Gastrocnemius medialis (tissue), 4 donors: ENCODE measurements around the gene RNASEH1. TPM values are rescaled to one million over a fixed set of nuclear protein-coding genes. Genes with fewer than 3 reads are reported as not detected.

Experiments used
- ATAC-seq, 2 donors: fragments of 150-250 bp; one replicate each; pipeline ENCODE4 v1.9.1; 2016
- DNase-seq, 2 donors: peaks; one replicate each; pipeline ENCODE4 v3.0.0-alpha.2; 2019
- H3K27ac ChIP-seq, 4 donors: fragments of 200-600 bp; sonication (generic); 1 replicate in 1 of 4; 2 replicates in 3 of 4; pipeline ENCODE4 v1.5.1; 2016 to 2018; ENCODE audit warnings: mild to moderate bottlenecking in 2 of 4, moderate library complexity in 1 of 4
- H3K27me3 ChIP-seq, 3 donors: fragments of 200-600 bp; sonication (generic) in 2 of 3; 1 replicate in 1 of 3; 2 replicates in 2 of 3; pipeline versions ENCODE4 v1.5.1 to v1.6.0; 2016 to 2019; ENCODE audit warnings: mild to moderate bottlenecking in 1 of 3, moderate library complexity in 1 of 3
- H3K36me3 ChIP-seq, 2 donors: fragments of 200-600 bp; sonication (generic) in 1 of 2; one replicate each; pipeline ENCODE4 v1.5.1; 2017 to 2018
- H3K4me1 ChIP-seq, 2 donors: fragments of 200-600 bp; sonication (generic) in 1 of 2; one replicate each; pipeline ENCODE4 v1.5.1; 2016 to 2017; ENCODE audit warnings: mild to moderate bottlenecking in 2 of 2
- H3K4me3 ChIP-seq, 4 donors: fragments of 200-600 bp; sonication (generic) in 3 of 4; 1 replicate in 1 of 4; 2 replicates in 3 of 4; pipeline ENCODE4 v1.5.1; 2016 to 2019; ENCODE audit warnings: mild to moderate bottlenecking in 2 of 4
- H3K9me3 ChIP-seq, 3 donors: fragments of 200-600 bp; sonication (generic) in 2 of 3; 1 replicate in 1 of 3; 2 replicates in 2 of 3; pipeline ENCODE4 v1.5.1; 2016 to 2019
- CTCF ChIP-seq, 5 experiments: fragments of 450-650 bp in 3 of 5; fragments of 200-600 bp in 2 of 5; sonication (generic) in 2 of 5; IDR thresholded peaks in 4 of 5; conservative IDR thresholded peaks in 1 of 5; 1 replicate in 4 of 5; 2 replicates in 1 of 5; pipeline ENCODE4 v1.5.1; 2016 to 2019; ENCODE audit warnings: antibody characterized with exemption in 5 of 5, mild to moderate bottlenecking in 3 of 5, moderate library complexity in 3 of 5
- POLR2A ChIP-seq, 2 donors: fragments of 450-650 bp; IDR thresholded peaks; one replicate each; pipeline ENCODE4 v1.6.1; 2017; ENCODE audit warnings: antibody characterized with exemption in 2 of 2, mild to moderate bottlenecking in 2 of 2, moderate library complexity in 2 of 2
- in situ Hi-C, 4 donors: fragments of 200-750 bp; cut with MboI; loops; one replicate each; pipeline versions ENCODE4 v1.15.0 to v1.8.0; 2017; ENCODE audit warnings: low sequenced_read_pairs in 4 of 4
- intact Hi-C: fragments of 100-400 bp; cut with DNase I; formaldehyde crosslinking; loops from one replicate; pipeline ENCODE4 v1.15.1; 2023; ENCODE audit warnings: low total_unique reads
- total RNA-seq, 4 donors: library from RNA; depleted of rRNA; stranded (reverse); fragments of >200 nt; gene quantifications; one replicate each; pipeline versions ENCODE4 v1.1.0 to v1.2.3, GENCODE V29; 2016

Gene RNASEH1
- total RNA-seq, 4 donors from 2014 or later, result 20.6 to 27.4 (median 23.6) TPM

- no peak for ATAC-seq
- Histone ChIP-seq H3K9me3 (no peaks in the 10 kb centered on the region), H3K27ac (no peak overlapping the region), H3K27me3 (peaks cover 0 to 2% (median 0%) of the 10 kb centered on the region in 3 donors), H3K36me3 (no peaks in the 10 kb centered on the region), H3K4me1 (no peaks in the 10 kb centered on the region), H3K4me3 (no peak overlapping the region)
- intact Hi-C loops, result no loop called here
- in situ Hi-C loops, result no loop called here
- no peak for DNase-seq
- TF ChIP-seq CTCF (IDR thresholded peaks at IDR 0.05 in 4 of 5, conservative IDR thresholded peaks at IDR 0.05 in 1 of 5), result no peak
Observed at GRCh38 chr2:3600256-3600855, 42.2 kb upstream of the RNASEH1 start.

GRCh38 chr2:3598912-3599854 lies 41.0 kb upstream of the RNASEH1 start:
- in situ Hi-C loops (no loop called here), intact Hi-C loops (loop anchor here (10.0 kb wide), 1 partner anchor 56 kb away; the partner anchor contains the start of gene ALLC)
- no peaks in the 10 kb centered on the region for H3K36me3 ChIP-seq
- H3K4me3 ChIP-seq, result no peak overlapping the region
- H3K9me3 ChIP-seq, result no peaks in the 10 kb centered on the region
- peaks cover 0 to 2% (median 0%) of the 10 kb centered on the region in 3 donors for H3K27me3 ChIP-seq
- ATAC-seq (no peak), DNase-seq (no peak)
- TF ChIP-seq POLR2A (IDR thresholded peaks at IDR 0.05) (no peak), CTCF (IDR thresholded peaks at IDR 0.05 in 4 of 5, conservative IDR thresholded peaks at IDR 0.05 in 1 of 5) (no peak)
- H3K4me1 ChIP-seq, result no peaks in the 10 kb centered on the region
- H3K27ac ChIP-seq, result no peak overlapping the region

GRCh38 chr2:3598197-3598910 lies 40.2 kb upstream of the RNASEH1 start:
- intact Hi-C loops, result loop anchor here (10.0 kb wide), 1 partner anchor 56 kb away; the partner anchor contains the start of gene ALLC
- no peak overlapping the region for H3K4me3 ChIP-seq
- ATAC-seq, result no peak
- TF ChIP-seq POLR2A (IDR thresholded peaks at IDR 0.05), result no peak
- no peak for TF ChIP-seq CTCF (IDR thresholded peaks at IDR 0.05 in 4 of 5, conservative IDR thresholded peaks at IDR 0.05 in 1 of 5)
- H3K27ac ChIP-seq, result no peak overlapping the region
- peaks cover 0 to 2% (median 0%) of the 10 kb centered on the region in 3 donors for H3K27me3 ChIP-seq
- H3K36me3 ChIP-seq, result no peaks in the 10 kb centered on the region
- H3K4me1 ChIP-seq, result no peaks in the 10 kb centered on the region
- in situ Hi-C loops, result no loop called here
- no peaks in the 10 kb centered on the region for H3K9me3 ChIP-seq
- no peak for DNase-seq

- Histone ChIP-seq H3K4me3 (no peak overlapping the region), H3K4me1 (no peaks in the 10 kb centered on the region), H3K27ac (no peak overlapping the region), H3K36me3 (no peaks in the 10 kb centered on the region), H3K27me3 (peaks cover 0 to 2% (median 0%) of the 10 kb centered on the region in 3 donors), H3K9me3 (no peaks in the 10 kb centered on the region)
- in situ Hi-C loops (no loop called here), intact Hi-C loops (loop anchor here (10.0 kb wide), 1 partner anchor 57 kb away; the partner anchor contains the start of gene ALLC)
- no peak for ATAC-seq
- DNase-seq, result no peak
- TF ChIP-seq POLR2A (IDR thresholded peaks at IDR 0.05), result no peak
- TF ChIP-seq CTCF (IDR thresholded peaks at IDR 0.05 in 4 of 5, conservative IDR thresholded peaks at IDR 0.05 in 1 of 5), result no peak
Observed at GRCh38 chr2:3597567-3597966, 39.4 kb upstream of the RNASEH1 start.
